Placental pericyte (primary cell): ENCODE data around the gene ZER1. TPM values are rescaled to one million over a fixed set of nuclear protein-coding genes. Genes with fewer than 3 reads are reported as not detected.

Experiments
- small RNA-seq: library from RNA; depleted of rRNA; stranded (forward); fragments of <200 nt; gene quantifications from one replicate; pipeline ENCODE3, GENCODE V24; 2012; ENCODE audit warnings: low replicate concordance
- total RNA-seq: library from RNA; depleted of rRNA; stranded (reverse); fragments of >200 nt; gene quantifications from 2 replicates; pipeline ENCODE4 v1.2.3, GENCODE V29; 2012

The ZER1 gene
- total RNA-seq, result 19.0 and 35.0 TPM in 2 replicates

GRCh38 chr9:128771745-128772519 is at the start of gene ZER1:
ZER1 (minus strand) TSS chr9:128771927; CDS start chr9:128755565, 16,362 bp downstream.

GRCh38 chr9:128818099-128818838 is 46.5 kb upstream of the ZER1 start, which contains the start of gene ENDOG:
ENDOG (plus strand) TSS chr9:128818500; CDS start chr9:128818685, 185 bp downstream.

GRCh38 chr9:128786681-128787601 is 15.2 kb upstream of the ZER1 start, which contains the start of gene TBC1D13:
TBC1D13 (plus strand) TSS chr9:128787253; CDS start chr9:128787354, 101 bp downstream.

GRCh38 chr9:128723866-128724743 is 47.6 kb downstream of the ZER1 start, which contains the start of gene ZDHHC12:
ZDHHC12 (minus strand) TSS chr9:128724127; CDS start chr9:128724093, 34 bp downstream.

GRCh38 chr9:128702445-128702948 is 69.2 kb downstream of the ZER1 start, which contains the start of gene PKN3:
PKN3 (plus strand) TSS chr9:128702503; CDS start chr9:128702916, 413 bp downstream.

GRCh38 chr9:128688501-128689292 is 83.0 kb downstream of the ZER1 start, which contains the start of gene SET:
SET (plus strand) TSS chr9:128689222; CDS start chr9:128689583, 361 bp downstream.

Small RNAs within 50 kb of the gene (small RNA-seq; reads per million reads assigned to genes)
- not detected for gene RF00017
- not detected for gene RN7SL560P

Other genes with a start within 250 kb of the ZER1 start
- 290 and 407 TPM in 2 replicates for gene SPTAN1, start 219.3 kb downstream of the ZER1 start, total RNA-seq
- 39.4 and 95.5 TPM in 2 replicates for gene DYNC2I2, start 115.1 kb downstream of the ZER1 start, total RNA-seq
- gene SET, start 82.7 kb downstream of the ZER1 start, total RNA-seq, result 395 and 658 TPM in 2 replicates
- 3.1 and 3.7 TPM in 2 replicates for gene PKN3, start 69.4 kb downstream of the ZER1 start, total RNA-seq
- 67.0 and 73.5 TPM in 2 replicates for gene ZDHHC12, start 47.8 kb downstream of the ZER1 start, total RNA-seq
- gene TBC1D13, start 15.3 kb upstream of the ZER1 start, total RNA-seq, result 17.8 and 18.2 TPM in 2 replicates
- 7.7 and 35.5 TPM in 2 replicates for gene ENDOG, start 46.6 kb upstream of the ZER1 start, total RNA-seq
- 11.2 and 40.4 TPM in 2 replicates for gene SPOUT1, start 57.9 kb upstream of the ZER1 start, total RNA-seq
- gene KYAT1, start 110.0 kb upstream of the ZER1 start, total RNA-seq, result 5.3 and 13.3 TPM in 2 replicates
- 70.5 and 117 TPM in 2 replicates for gene LRRC8A, start 110.2 kb upstream of the ZER1 start, total RNA-seq
- gene PHYHD1, start 149.1 kb upstream of the ZER1 start, total RNA-seq, result 3.6 and 24.5 TPM in 2 replicates
- 33.7 and 40.4 TPM in 2 replicates for gene DOLK, start 175.7 kb upstream of the ZER1 start, total RNA-seq
- 56.7 and 99.2 TPM in 2 replicates for gene NUP188, start 175.8 kb upstream of the ZER1 start, total RNA-seq